GM23338 (cell line): ENCODE data around the gene BIN1. TPM values are rescaled to one million over a fixed set of nuclear protein-coding genes. Genes with fewer than 3 reads are reported as not detected.

Experiments used
- ATAC-seq: fragments of 200-7000 bp; cut with Tn5 transposase; 3 replicates; pipeline ENCODE4 v1.9.1; 2020
- DNase-seq: peaks from one replicate; pipeline ENCODE4 v3.0.0-alpha.2; 2015; ENCODE audit warnings: low spot score
- H2AFZ ChIP-seq: fragments of 200-600 bp; sonication (generic); 2 replicates; pipeline ENCODE4 v1.8.0; 2016; ENCODE audit warnings: antibody characterized with exemption, mild to moderate bottlenecking, moderate library complexity
- H3F3A ChIP-seq: fragments of 200-600 bp; sonication (generic); replicated peaks from 2 replicates; pipeline ENCODE4 v1.8.0; 2017; ENCODE audit warnings: antibody characterized with exemption, mixed run types, low read depth
- H3K27ac ChIP-seq: fragments of 200-600 bp; sonication (generic); 2 replicates; pipeline ENCODE4 v1.6.1; 2016; ENCODE audit warnings: low read depth
- H3K27me3 ChIP-seq: fragments of 200-600 bp; sonication (generic); 2 replicates; pipeline ENCODE4 v1.8.0; 2016; ENCODE audit warnings: mild to moderate bottlenecking, mixed run types, moderate library complexity; ENCODE audit not compliant: insufficient read depth
- H3K36me3 ChIP-seq: fragments of 200-600 bp; sonication (generic); 2 replicates; pipeline ENCODE4 v1.8.0; 2016; ENCODE audit warnings: mild to moderate bottlenecking; ENCODE audit not compliant: insufficient read depth
- H3K4me1 ChIP-seq: fragments of 200-600 bp; sonication (generic); 2 replicates; pipeline ENCODE4 v1.8.0; 2016; ENCODE audit warnings: mild to moderate bottlenecking, moderate library complexity; ENCODE audit not compliant: insufficient read depth
- H3K4me2 ChIP-seq: fragments of 200-600 bp; sonication (generic); 2 replicates; pipeline ENCODE4 v1.7.1; 2017; ENCODE audit warnings: mixed run types
- H3K4me3 ChIP-seq: fragments of 200-600 bp; sonication (generic); 2 replicates; pipeline ENCODE4 v1.6.1; 2016; ENCODE audit warnings: mixed run types
- H3K79me2 ChIP-seq: fragments of 200-600 bp; sonication (generic); replicated peaks from 2 replicates; pipeline ENCODE4 v1.8.0; 2017; ENCODE audit warnings: mild to moderate bottlenecking; ENCODE audit not compliant: insufficient read depth
- H3K9me2 ChIP-seq: fragments of 200-600 bp; sonication (generic); 2 replicates; pipeline ENCODE4 v1.8.0; 2017; ENCODE audit not compliant: insufficient read depth
- H4K20me1 ChIP-seq: fragments of 200-600 bp; sonication (generic); replicated peaks from 2 replicates; pipeline ENCODE4 v1.8.0; 2017; ENCODE audit warnings: mild to moderate bottlenecking; ENCODE audit not compliant: insufficient read depth
- H3K27ac Mint-ChIP-seq: 2 replicates; pipeline ENCODE4 v1.8.0; 2020; ENCODE audit warnings: inconsistent platforms, mild to moderate bottlenecking, moderate library complexity, mixed read lengths
- H3K27me3 Mint-ChIP-seq: 3 replicates; pipeline ENCODE4 v1.8.0; 2022; ENCODE audit warnings: low read depth, mild to moderate bottlenecking, moderate library complexity, mixed read lengths, inconsistent platforms; ENCODE audit not compliant: insufficient read depth, poor library complexity
- H3K36me3 Mint-ChIP-seq: 3 replicates; pipeline ENCODE4 v1.8.0; 2021; ENCODE audit warnings: low read depth, mild to moderate bottlenecking, inconsistent platforms, moderate library complexity, mixed read lengths
- H3K4me1 Mint-ChIP-seq: 3 replicates; pipeline ENCODE4 v1.8.0; 2020; ENCODE audit warnings: mild to moderate bottlenecking, inconsistent platforms, mixed read lengths
- H3K4me3 Mint-ChIP-seq: 3 replicates; pipeline ENCODE4 v1.8.0; 2021; ENCODE audit warnings: moderate library complexity, mild to moderate bottlenecking, inconsistent platforms, mixed read lengths
- H3K9me3 Mint-ChIP-seq: 3 replicates; pipeline ENCODE4 v1.8.0; 2020; ENCODE audit warnings: moderate library complexity, mild to moderate bottlenecking, inconsistent platforms, mixed read lengths
- ETS1 ChIP-seq: IDR thresholded peaks from 2 replicates; pipeline ENCODE4 v1.6.1; 2016; ENCODE audit warnings: antibody characterized with exemption
- EZH2 ChIP-seq: fragments of 200-600 bp; sonication (generic); IDR thresholded peaks from one replicate; pipeline ENCODE4 v1.8.0; 2017; ENCODE audit warnings: antibody characterized with exemption, mild to moderate bottlenecking, low read depth; ENCODE audit not compliant: unreplicated experiment
- EZH2phosphoT487 ChIP-seq: fragments of 200-600 bp; sonication (generic); IDR thresholded peaks from one replicate; pipeline ENCODE4 v1.8.1; 2018; ENCODE audit warnings: antibody characterized with exemption; ENCODE audit not compliant: unreplicated experiment
- NANOG ChIP-seq: IDR thresholded peaks from 2 replicates; pipeline ENCODE4 v1.6.1; 2016; ENCODE audit warnings: antibody characterized with exemption, borderline replicate concordance
- POLR2AphosphoS5 ChIP-seq: IDR thresholded peaks from 2 replicates; pipeline ENCODE4 v1.6.1; 2016; ENCODE audit warnings: antibody characterized with exemption, low read depth
- REST ChIP-seq: IDR thresholded peaks from one replicate; pipeline ENCODE4 v1.6.1; 2018; ENCODE audit warnings: antibody characterized with exemption; ENCODE audit not compliant: unreplicated experiment
- STAT1 ChIP-seq: IDR thresholded peaks from one replicate; pipeline ENCODE4 v1.6.1; 2016; ENCODE audit warnings: antibody characterized with exemption; ENCODE audit not compliant: unreplicated experiment
- ZNF114 ChIP-seq: fragments of 250-450 bp; sonication (Bioruptor Pico); IDR thresholded peaks from 2 replicates; pipeline ENCODE4 v1.5.0; 2020; ENCODE audit warnings: mild to moderate bottlenecking, moderate library complexity
- ZNF331 ChIP-seq: fragments of 250-450 bp; sonication (Bioruptor Pico); IDR thresholded peaks from 2 replicates; pipeline ENCODE4 v1.5.0; 2020; ENCODE audit warnings: low read depth, mild to moderate bottlenecking, moderate library complexity
- ZNF462 ChIP-seq: fragments of 250-450 bp; sonication (Bioruptor Pico); IDR thresholded peaks from 2 replicates; pipeline ENCODE4 v1.5.0; 2020; ENCODE audit warnings: mild to moderate bottlenecking, moderate library complexity
- polyA plus RNA-seq: library from polyadenylated mRNA; unstranded; fragments of >200 nt; fragmentation: Nextera tagmentation; extraction: Ambion mirVana; gene quantifications from 2 replicates; pipeline ENCODE4 v1.2.1, GENCODE V29; 2016
- total RNA-seq: library from RNA; depleted of rRNA; stranded (reverse); fragments of >200 nt; shearing (Covaris generic); gene quantifications from 2 replicates; pipeline ENCODE4 v1.2.3, GENCODE V29; 2014

Gene BIN1
- total and polyA plus RNA-seq, 2 experiments from 2014 or later: 30.1 to 56.4 TPM

GRCh38 chr2:127139766-127140165 is 32.8 kb upstream of the BIN1 start:
- H3K36me3 ChIP-seq: no peaks in the 10 kb centered on the region
- no peaks in the 10 kb centered on the region for H3K27me3 ChIP-seq
- H3K4me1 Mint-ChIP-seq: no peaks in the 10 kb centered on the region
- H3K9me2 ChIP-seq: no peaks in the 10 kb centered on the region
- TF ChIP-seq ETS1 (no peak), NANOG (no peak), POLR2AphosphoS5 (no peak), STAT1 (no peak), ZNF331 (CRISPR knock-in tag) (no peak)
- H3K4me2 ChIP-seq: no peak overlapping the region
- no peaks in the 10 kb centered on the region for H3K4me1 ChIP-seq
- no peak overlapping the region for H3K4me3 ChIP-seq
- H3K27ac Mint-ChIP-seq: no peak overlapping the region
- H3K36me3 Mint-ChIP-seq: no peaks in the 10 kb centered on the region
- no peaks in the 10 kb centered on the region for H4K20me1 ChIP-seq
- H3F3A ChIP-seq: no peaks in the 10 kb centered on the region
- H3K4me3 Mint-ChIP-seq: no peak overlapping the region
- DNase-seq: no peak
- no peak overlapping the region for H2AFZ ChIP-seq
- ATAC-seq: no peak
- peaks cover 7% of the 10 kb centered on the region; the same call in 2 of the 3 replicates for H3K9me3 Mint-ChIP-seq
- peaks cover 5% of the 10 kb centered on the region for H3K27me3 Mint-ChIP-seq
- no peak overlapping the region for H3K27ac ChIP-seq
- H3K79me2 ChIP-seq: no peaks in the 10 kb centered on the region

GRCh38 chr2:127138281-127138680 is 31.3 kb upstream of the BIN1 start:
- TF ChIP-seq EZH2phosphoT487 (no peak), REST (no peak), STAT1 (no peak), NANOG (no peak), ZNF114 (CRISPR knock-in tag) (no peak), ZNF331 (CRISPR knock-in tag) (no peak), ZNF462 (CRISPR knock-in tag) (no peak), EZH2 (no peak)
- Mint-ChIP-seq H3K4me1 (no peaks in the 10 kb centered on the region), H3K9me3 (peaks cover 7% of the 10 kb centered on the region; the same call in 2 of the 3 replicates), H3K27ac (no peak overlapping the region), H3K4me3 (no peak overlapping the region), H3K27me3 (peaks cover 6% of the 10 kb centered on the region), H3K36me3 (no peaks in the 10 kb centered on the region; the same call in 2 of the 3 replicates)
- Histone ChIP-seq H3K4me1 (no peaks in the 10 kb centered on the region), H2AFZ (no peak overlapping the region), H3K36me3 (no peaks in the 10 kb centered on the region), H3K4me2 (no peak overlapping the region), H3K27ac (no peak overlapping the region), H3K27me3 (no peaks in the 10 kb centered on the region), H4K20me1 (no peaks in the 10 kb centered on the region), H3F3A (no peaks in the 10 kb centered on the region), H3K79me2 (no peaks in the 10 kb centered on the region), H3K9me2 (no peaks in the 10 kb centered on the region), H3K4me3 (no peak overlapping the region)
- ATAC-seq (no peak), DNase-seq (no peak)
